ENCODE results near the gene TRERF1. TPM values are rescaled to one million over a fixed set of nuclear protein-coding genes. Genes with fewer than 3 reads are reported as not detected.

Gene TRERF1
- total and polyA plus RNA-seq, 2 of the 8 experiments (the other 6 are each of a cell fraction or from before 2014, with no cell fraction given), result 10.8 to 21.5 TPM

- TF ChIP-seq, protein P1, sequence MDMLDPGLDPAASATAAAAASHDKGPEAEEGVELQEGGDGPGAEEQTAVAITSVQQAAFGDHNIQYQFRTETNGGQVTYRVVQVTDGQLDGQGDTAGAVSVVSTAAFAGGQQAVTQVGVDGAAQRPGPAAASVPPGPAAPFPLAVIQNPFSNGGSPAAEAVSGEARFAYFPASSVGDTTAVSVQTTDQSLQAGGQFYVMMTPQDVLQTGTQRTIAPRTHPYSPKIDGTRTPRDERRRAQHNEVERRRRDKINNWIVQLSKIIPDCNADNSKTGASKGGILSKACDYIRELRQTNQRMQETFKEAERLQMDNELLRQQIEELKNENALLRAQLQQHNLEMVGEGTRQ (IDR thresholded peaks at IDR 0.05; ENCODE audit: low read length), result no peak
- no peak for TF ChIP-seq RNF2 (IDR thresholded peaks at IDR 0.05; ENCODE audit: borderline replicate concordance, low read depth, low read length, missing control alignments, poor library complexity, severe bottlenecking)
Measured at GRCh38 chr6:42402184-42402583, 49.5 kb downstream of the TRERF1 start (continued).

All from H1 (cell line).